GM18870 (cell line): Measurements from ENCODE around the gene TRAF4.
"Not testable (repeated sequence)": the region's sequence is repeated elsewhere in the genome, so short reads cannot be mapped to it uniquely, and the experiment has no call there.

ENCODE experiments used
- ATAC-seq: cut with Tn5 transposase; IDR thresholded peaks from one replicate; pipeline ENCODE4 v1.9.1; 2021; ENCODE audit warnings: moderate library complexity; ENCODE audit not compliant: unreplicated experiment

The TRAF4 gene

GRCh38 chr17:28712705-28713415 lies 31.0 kb upstream of the TRAF4 start:
- no peak for ATAC-seq

GRCh38 chr17:28714281-28714680 lies 29.5 kb upstream of the TRAF4 start:
- no peak for ATAC-seq

- no peak for ATAC-seq
These were observed 28.6 kb upstream of the TRAF4 start for GRCh38 chr17:28715217-28715616.

GRCh38 chr17:28716740-28717577 lies 26.9 kb upstream of the TRAF4 start:
- no peak for ATAC-seq

GRCh38 chr17:28717578-28718332 lies 26.1 kb upstream of the TRAF4 start, which contains the start of gene RAB34:
TSS of gene RAB34 (minus strand) at chr17:28717868. CDS start at chr17:28717266, 602 bp downstream.
- ATAC-seq, result no peak

GRCh38 chr17:28718333-28719020 lies 25.3 kb upstream of the TRAF4 start:
- ATAC-seq, result no peak

GRCh38 chr17:28719021-28719433 lies 24.8 kb upstream of the TRAF4 start:
- no peak for ATAC-seq

- no peak for ATAC-seq
These were observed 23.4 kb upstream of the TRAF4 start for GRCh38 chr17:28720247-28720996.

- not testable (repeated sequence) for ATAC-seq
These were observed 22.8 kb upstream of the TRAF4 start for GRCh38 chr17:28720997-28721329.

GRCh38 chr17:28722417-28723158 lies 21.2 kb upstream of the TRAF4 start:
- no peak for ATAC-seq

- no peak for ATAC-seq
These were observed 20.5 kb upstream of the TRAF4 start for GRCh38 chr17:28723159-28723835.

GRCh38 chr17:28723836-28724499 lies 19.8 kb upstream of the TRAF4 start:
- not testable (repeated sequence) for ATAC-seq

- ATAC-seq, result no peak
These were observed 19.2 kb upstream of the TRAF4 start for GRCh38 chr17:28724500-28725165.

- ATAC-seq, result no peak
These were observed 18.6 kb upstream of the TRAF4 start for GRCh38 chr17:28725166-28725659.

- ATAC-seq, result no peak
These were observed 18.1 kb upstream of the TRAF4 start for GRCh38 chr17:28725660-28726225.

- peak; percentile 0 for ATAC-seq
These were observed 17.6 kb upstream of the TRAF4 start, which contains the start of gene TLCD1 for GRCh38 chr17:28726226-28726626. TSS of gene TLCD1 (minus strand) at chr17:28726233. CDS start at chr17:28726097, 136 bp downstream.
